ENCODE results near the gene CDC42EP4. TPM values are rescaled to one million over a fixed set of nuclear protein-coding genes. Genes with fewer than 3 reads are reported as not detected.
A peak's percentile ranks its signal among the peaks of the same experiment; 100 is the strongest.

CDC42EP4 gene
- total and polyA plus RNA-seq, 5 donors from 2014 or later = 0.31 to 4.6 (median 0.52) TPM; not detected in 2

- Mint-ChIP-seq H3K4me3 (peak overlapping the region; percentile 33 to 78 (median 64)), H3K36me3 (peaks cover 25% of the 10 kb centered on the region), H3K9me3 (no peaks in the 10 kb centered on the region), H3K4me1 (peaks cover 30 to 69% (median 45%) of the 10 kb centered on the region in 4 donors), H3K27ac (peak overlapping the region; percentile 0 to 72 (median 68)), H3K27me3 (no peaks in the 10 kb centered on the region)
- Histone ChIP-seq H3K9me3 (ENCODE audit: control insufficient read depth in 2 of 2, low read length in 2 of 2) (no peaks in the 10 kb centered on the region), H3K4me1 (ENCODE audit: control insufficient read depth, insufficient read depth, low read length, poor library complexity, severe bottlenecking) (peaks cover 27% of the 10 kb centered on the region), H3K4me3 (ENCODE audit: low read depth, low read length) (peak overlapping the region; percentile 68), H3K27ac (ENCODE audit: insufficient read depth, low read length, poor library complexity, severe bottlenecking) (peak overlapping the region; percentile 53), H3K36me3 (ENCODE audit: control insufficient read depth, insufficient read depth, low read length) (peaks cover 23% of the 10 kb centered on the region), H3K27me3 (ENCODE audit: control insufficient read depth, insufficient read depth, low read length) (no peaks in the 10 kb centered on the region)
- DNase-seq (peak in 1 of 3 donors; percentile 38), ATAC-seq (ENCODE audit: low read depth in 2 of 2) (peak in 1 of 2 donors; percentile 30)
Measured at GRCh38 chr17:73237714-73238113, 74.1 kb downstream of the CDC42EP4 start.

GRCh38 chr17:73234736-73235135, 77.1 kb downstream of the CDC42EP4 start:
- Mint-ChIP-seq H3K4me1 (peaks cover 24 to 73% (median 50%) of the 10 kb centered on the region in 4 donors), H3K9me3 (no peaks in the 10 kb centered on the region), H3K27ac (no peak overlapping the region), H3K27me3 (no peaks in the 10 kb centered on the region), H3K4me3 (peak overlapping the region in 2 of 4 donors; percentile 10 to 98), H3K36me3 (peaks cover 12% of the 10 kb centered on the region)
- no peaks in the 10 kb centered on the region for H3K9me3 ChIP-seq (ENCODE audit: control insufficient read depth in 2 of 2, low read length in 2 of 2)
- H3K27me3 ChIP-seq (ENCODE audit: control insufficient read depth, insufficient read depth, low read length) = no peaks in the 10 kb centered on the region
- no peak for ATAC-seq (ENCODE audit: low read depth in 2 of 2)
- H3K4me1 ChIP-seq (ENCODE audit: control insufficient read depth, insufficient read depth, low read length, poor library complexity, severe bottlenecking) = peaks cover 46% of the 10 kb centered on the region
- DNase-seq = no peak
- H3K4me3 ChIP-seq (ENCODE audit: low read depth, low read length) = no peak overlapping the region
- H3K36me3 ChIP-seq (ENCODE audit: control insufficient read depth, insufficient read depth, low read length) = peaks cover 16% of the 10 kb centered on the region
- no peak overlapping the region for H3K27ac ChIP-seq (ENCODE audit: insufficient read depth, low read length, poor library complexity, severe bottlenecking)

Other genes with a start within 250 kb of the CDC42EP4 start
- 32.2 TPM for gene SLC39A11, start 219.3 kb downstream of the CDC42EP4 start, total RNA-seq
- 10 to 100 TPM in 3 of 4 donors, 1 to 10 TPM in 1; 9.3 to 17.0 (median 11.4) TPM for gene SLC39A11, start 219.3 kb downstream of the CDC42EP4 start, polyA plus RNA-seq
- gene SSTR2, start 147.0 kb downstream of the CDC42EP4 start, total RNA-seq = 0.05 TPM
- under 1 TPM in 1 of 4 donors, not detected in 3; 0.05 TPM for gene SSTR2, start 147.0 kb downstream of the CDC42EP4 start, polyA plus RNA-seq
- 61.0 TPM for gene COG1, start 118.9 kb downstream of the CDC42EP4 start, total RNA-seq
- gene COG1, start 118.9 kb downstream of the CDC42EP4 start, polyA plus RNA-seq = 10 to 100 TPM; 18.9 to 31.7 (median 21.2) TPM
- gene CPSF4L, start 50.1 kb downstream of the CDC42EP4 start, total RNA-seq = not detected
- not detected for gene CPSF4L, start 50.1 kb downstream of the CDC42EP4 start, polyA plus RNA-seq